ENCODE data around the gene PDE11A. TPM values are rescaled to one million over a fixed set of nuclear protein-coding genes. Genes with fewer than 3 reads are reported as not detected.

The PDE11A gene
- total RNA-seq, 1 experiment from 2014 or later = not detected

DNA sequence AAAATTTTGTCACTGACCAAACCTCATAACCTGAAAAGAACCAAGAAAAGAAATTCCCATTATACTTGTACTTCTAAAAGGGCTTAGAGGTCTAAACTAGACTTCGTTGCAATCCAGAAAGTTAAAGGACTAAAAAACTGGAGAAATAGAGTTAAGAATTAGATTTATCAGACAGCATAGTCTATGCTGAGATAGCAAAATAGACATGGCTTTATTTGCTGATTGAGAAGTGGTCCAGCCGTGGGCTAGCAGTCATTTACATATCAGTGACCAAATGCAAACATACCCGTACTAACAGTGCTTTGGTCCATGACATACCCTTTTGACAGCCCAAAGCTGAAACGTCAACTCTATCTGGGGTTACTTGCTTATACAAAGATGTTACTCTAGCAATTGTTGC, 456.5 kb downstream of the PDE11A start:
- TF ChIP-seq CTCF (IDR thresholded peaks at IDR 0.05; ENCODE audit: unreplicated experiment) = no peak
- no peak for DNase-seq (ENCODE audit: unreplicated experiment)
- Mint-ChIP-seq H3K4me3 (ENCODE audit: unreplicated experiment) (no peak overlapping the region), H3K36me3 (ENCODE audit: insufficient read depth, unreplicated experiment) (no peaks in the 10 kb centered on the region), H3K27ac (ENCODE audit: low read depth, unreplicated experiment) (no peak overlapping the region), H3K27me3 (ENCODE audit: insufficient read depth, unreplicated experiment) (no peaks in the 10 kb centered on the region), H3K4me1 (ENCODE audit: insufficient read depth, unreplicated experiment) (peaks cover 6% of the 10 kb centered on the region), H3K9me3 (ENCODE audit: unreplicated experiment) (no peaks in the 10 kb centered on the region)
- intact Hi-C loops (cut with micrococcal nuclease) = loop anchor here (5.0 kb wide), 1 partner anchor 76 kb away; no protein-coding TSS in a partner anchor
- ChIA-PET CTCF (interaction anchor here (0.6 kb wide), 2 partner anchors 361 to 455 kb away, joined by 3 read pairs; no protein-coding TSS in a partner anchor), POLR2A (no interaction called here)
- BruUV-seq (replicated peaks) = no TSS peak

DNA sequence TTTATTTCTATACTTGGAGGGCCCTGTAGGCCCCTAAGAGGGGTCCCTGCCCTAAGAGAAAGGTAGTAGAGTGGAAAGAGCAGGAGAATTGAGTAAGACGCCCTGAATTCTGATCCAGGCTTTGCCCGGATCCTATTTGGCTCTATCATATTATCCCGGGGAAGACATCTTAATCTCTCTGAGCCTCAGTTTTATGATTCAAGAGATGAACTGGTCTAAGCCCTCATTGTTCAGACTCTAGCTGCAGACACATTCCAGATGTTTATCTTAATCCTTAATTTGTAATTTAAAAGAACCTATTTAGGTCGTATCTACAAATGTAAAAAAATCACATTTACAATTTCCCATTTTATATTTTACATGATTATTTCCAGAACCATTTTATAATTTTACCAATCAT, 459.9 kb downstream of the PDE11A start:
- H3K27me3 Mint-ChIP-seq (ENCODE audit: insufficient read depth, unreplicated experiment) = no peaks in the 10 kb centered on the region

DNA sequence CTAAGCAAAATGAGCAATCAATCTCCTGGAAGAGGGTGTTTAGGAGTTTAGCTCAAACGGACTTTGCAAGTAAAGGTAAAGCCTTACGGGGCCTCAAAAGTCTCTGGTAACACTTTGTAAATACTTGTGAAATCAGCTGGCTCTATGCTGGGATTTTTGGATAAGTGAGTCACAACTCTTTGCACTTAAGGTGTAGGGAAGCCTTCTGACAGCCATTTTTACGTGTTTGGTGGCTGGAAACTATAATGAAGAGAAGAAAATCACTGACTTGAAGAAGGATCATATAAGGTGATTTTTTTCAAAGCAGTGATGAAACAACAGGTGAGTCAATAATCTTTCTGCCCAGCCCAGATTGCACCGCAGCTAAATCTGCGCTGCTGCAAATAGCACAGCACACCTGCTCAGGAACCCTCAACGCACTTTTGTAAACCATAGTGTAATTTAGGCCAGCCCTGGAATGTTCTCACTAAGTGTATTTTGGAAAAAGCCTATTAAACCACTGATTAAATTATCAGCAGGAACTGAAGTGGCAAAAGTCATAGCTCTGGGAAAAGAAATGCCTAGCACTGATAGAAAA, 461.2 kb downstream of the PDE11A start:
- Mint-ChIP-seq H3K4me3 (ENCODE audit: unreplicated experiment) (no peak overlapping the region), H3K27me3 (ENCODE audit: insufficient read depth, unreplicated experiment) (no peaks in the 10 kb centered on the region), H3K27ac (ENCODE audit: low read depth, unreplicated experiment) (no peak overlapping the region), H3K36me3 (ENCODE audit: insufficient read depth, unreplicated experiment) (no peaks in the 10 kb centered on the region), H3K4me1 (ENCODE audit: insufficient read depth, unreplicated experiment) (peaks cover 3% of the 10 kb centered on the region), H3K9me3 (ENCODE audit: unreplicated experiment) (no peaks in the 10 kb centered on the region)
- CTCF ChIA-PET = interaction anchor here (0.5 to 1.2 kb wide), 2 partner anchors 50 to 158 kb away, joined by 3 read pairs; no protein-coding TSS in a partner anchor
- POLR2A ChIA-PET = interaction anchor here (0.6 kb wide), 1 partner anchor 438 kb away, joined by 4 read pairs; no protein-coding TSS in a partner anchor
- BruUV-seq (replicated peaks) = no TSS peak
- DNase-seq (ENCODE audit: unreplicated experiment) = peak; percentile 13
- intact Hi-C loops (cut with micrococcal nuclease) = no loop called here
- TF ChIP-seq CTCF (IDR thresholded peaks at IDR 0.05; ENCODE audit: unreplicated experiment) = no peak

More for the DNA sequence above, 459.9 kb downstream of the PDE11A start:
- Mint-ChIP-seq H3K4me1 (ENCODE audit: insufficient read depth, unreplicated experiment) (peaks cover 6% of the 10 kb centered on the region), H3K36me3 (ENCODE audit: insufficient read depth, unreplicated experiment) (no peaks in the 10 kb centered on the region), H3K9me3 (ENCODE audit: unreplicated experiment) (no peaks in the 10 kb centered on the region), H3K4me3 (ENCODE audit: unreplicated experiment) (no peak overlapping the region), H3K27ac (ENCODE audit: low read depth, unreplicated experiment) (no peak overlapping the region)
- CTCF ChIA-PET = interaction anchor here (3.9 kb wide), 1 partner anchor 9 kb away, joined by 19 read pairs; no protein-coding TSS in a partner anchor
- POLR2A ChIA-PET = no interaction called here
- TF ChIP-seq CTCF (IDR thresholded peaks at IDR 0.05; ENCODE audit: unreplicated experiment) = no peak
- intact Hi-C loops (cut with micrococcal nuclease) = no loop called here
- DNase-seq (ENCODE audit: unreplicated experiment) = no peak
- BruUV-seq (replicated peaks) = no TSS peak

GRCh38 chr2:177610813-177611212, 461.8 kb downstream of the PDE11A start:
- ChIA-PET POLR2A (no interaction called here), CTCF (interaction anchor here (1.2 kb wide), 1 partner anchor 158 kb away, joined by 3 read pairs; no protein-coding TSS in a partner anchor)
- no peak for TF ChIP-seq CTCF (IDR thresholded peaks at IDR 0.05; ENCODE audit: unreplicated experiment)
- DNase-seq (ENCODE audit: unreplicated experiment) = no peak
- H3K36me3 Mint-ChIP-seq (ENCODE audit: insufficient read depth, unreplicated experiment) = no peaks in the 10 kb centered on the region
- no peaks in the 10 kb centered on the region for H3K27me3 Mint-ChIP-seq (ENCODE audit: insufficient read depth, unreplicated experiment)
- no peaks in the 10 kb centered on the region for H3K9me3 Mint-ChIP-seq (ENCODE audit: unreplicated experiment)
- no TSS peak for BruUV-seq (replicated peaks)
- no peak overlapping the region for H3K27ac Mint-ChIP-seq (ENCODE audit: low read depth, unreplicated experiment)
- H3K4me3 Mint-ChIP-seq (ENCODE audit: unreplicated experiment) = no peak overlapping the region
- no peaks in the 10 kb centered on the region for H3K4me1 Mint-ChIP-seq (ENCODE audit: insufficient read depth, unreplicated experiment)
- intact Hi-C loops (cut with micrococcal nuclease) = no loop called here

Data from MCF 10A (cell line).